ENCODE measurements around the gene TRIP6. TPM values are rescaled to one million over a fixed set of nuclear protein-coding genes. Genes with fewer than 3 reads are reported as not detected.

Gene TRIP6
- total RNA-seq, 1 donor from 2014 or later, result 99.9 TPM

GRCh38 chr7:100886142-100886935, 19.2 kb downstream of the TRIP6 start:
- peaks cover 28% of the 10 kb centered on the region for H3K36me3 Mint-ChIP-seq (ENCODE audit: low read depth, unreplicated experiment)
- H3K9me3 ChIP-seq (ENCODE audit: insufficient read depth, low read depth, low read length), result no peaks in the 10 kb centered on the region
- H2AFZ ChIP-seq (ENCODE audit: low read depth, low read length), result no peak overlapping the region
- H3K4me3 ChIP-seq (ENCODE audit: insufficient read depth, low read depth, low read length), result no peak overlapping the region
- no peak overlapping the region for H3K27ac Mint-ChIP-seq (ENCODE audit: unreplicated experiment)
- H3K27me3 ChIP-seq (ENCODE audit: insufficient read depth, low read length), result no peaks in the 10 kb centered on the region
- peaks cover 39% of the 10 kb centered on the region for H3K36me3 ChIP-seq (ENCODE audit: insufficient read depth, low read length)
- peaks cover 14% of the 10 kb centered on the region for H3K4me1 Mint-ChIP-seq (ENCODE audit: low read depth, unreplicated experiment)
- TF ChIP-seq CTCF (IDR thresholded peaks at IDR 0.05; ENCODE audit: insufficient read depth, low read depth, low read length) (no peak), EZH2 (IDR thresholded peaks at IDR 0.05; ENCODE audit: insufficient read depth, low read length) (no peak)
- H3K9me3 Mint-ChIP-seq (ENCODE audit: unreplicated experiment), result no peaks in the 10 kb centered on the region
- H3K27me3 Mint-ChIP-seq (ENCODE audit: low read depth, unreplicated experiment), result no peaks in the 10 kb centered on the region
- peaks cover 65% of the 10 kb centered on the region for H4K20me1 ChIP-seq (ENCODE audit: insufficient read depth, low read length)
- H3K79me2 ChIP-seq (ENCODE audit: insufficient read depth, low read length), result peaks cover 70% of the 10 kb centered on the region
- FAIRE-seq, result no peak
- no peak overlapping the region for H3K9ac ChIP-seq (ENCODE audit: low read length)
- no peak for DNase-seq (ENCODE audit: low read depth)
- no peak overlapping the region for H3K4me2 ChIP-seq (ENCODE audit: low read length)
- H3K4me3 Mint-ChIP-seq (ENCODE audit: unreplicated experiment), result peak overlapping the region; percentile 34
- H3K4me1 ChIP-seq (ENCODE audit: insufficient read depth, low read length), result peaks cover 29% of the 10 kb centered on the region
- no peak overlapping the region for H3K27ac ChIP-seq (ENCODE audit: low read depth, low read length)

DNA sequence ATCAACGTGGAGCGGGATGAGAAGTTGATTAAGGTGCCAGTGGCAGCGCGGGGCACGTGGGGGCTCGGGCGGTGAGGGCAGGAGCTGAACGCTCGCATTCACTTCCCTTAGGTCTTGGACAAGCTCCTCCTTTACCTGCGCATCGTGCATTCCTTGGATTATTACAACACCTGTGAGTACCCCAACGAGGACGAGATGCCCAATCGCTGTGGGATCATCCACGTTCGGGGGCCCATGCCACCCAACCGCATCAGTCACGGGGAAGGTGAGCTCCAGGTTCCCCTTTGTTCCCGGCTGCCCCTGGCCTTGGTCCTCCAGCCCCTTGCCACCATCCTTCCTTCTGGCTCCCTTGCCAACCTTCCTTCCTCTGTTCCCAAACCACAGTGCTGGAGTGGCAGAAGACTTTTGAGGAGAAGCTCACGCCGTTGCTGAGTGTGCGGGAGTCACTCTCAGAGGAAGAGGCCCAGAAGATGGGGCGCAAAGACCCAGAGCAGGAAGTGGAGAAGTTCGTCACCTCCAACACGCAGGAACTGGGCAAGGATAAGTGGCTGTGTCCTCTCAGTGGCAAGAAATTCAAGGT, 19.8 kb downstream of the TRIP6 start:
- Histone ChIP-seq H3K4me3 (ENCODE audit: insufficient read depth, low read depth, low read length) (no peak overlapping the region), H3K79me2 (ENCODE audit: insufficient read depth, low read length) (peaks cover 63% of the 10 kb centered on the region), H3K4me1 (ENCODE audit: insufficient read depth, low read length) (peaks cover 36% of the 10 kb centered on the region), H3K27me3 (ENCODE audit: insufficient read depth, low read length) (no peaks in the 10 kb centered on the region), H4K20me1 (ENCODE audit: insufficient read depth, low read length) (peaks cover 59% of the 10 kb centered on the region), H3K4me2 (ENCODE audit: low read length) (peak overlapping the region; percentile 82), H3K9ac (ENCODE audit: low read length) (no peak overlapping the region), H3K36me3 (ENCODE audit: insufficient read depth, low read length) (peaks cover 37% of the 10 kb centered on the region), H3K9me3 (ENCODE audit: insufficient read depth, low read depth, low read length) (no peaks in the 10 kb centered on the region), H3K27ac (ENCODE audit: low read depth, low read length) (no peak overlapping the region), H2AFZ (ENCODE audit: low read depth, low read length) (no peak overlapping the region)
- Mint-ChIP-seq H3K27ac (ENCODE audit: unreplicated experiment) (no peak overlapping the region), H3K4me1 (ENCODE audit: low read depth, unreplicated experiment) (peaks cover 19% of the 10 kb centered on the region), H3K9me3 (ENCODE audit: unreplicated experiment) (no peaks in the 10 kb centered on the region), H3K4me3 (ENCODE audit: unreplicated experiment) (peak overlapping the region; percentile 34), H3K36me3 (ENCODE audit: low read depth, unreplicated experiment) (peaks cover 26% of the 10 kb centered on the region), H3K27me3 (ENCODE audit: low read depth, unreplicated experiment) (no peaks in the 10 kb centered on the region)
- no peak for FAIRE-seq
- DNase-seq (ENCODE audit: low read depth), result no peak
- TF ChIP-seq CTCF (IDR thresholded peaks at IDR 0.05; ENCODE audit: insufficient read depth, low read depth, low read length) (no peak), EZH2 (IDR thresholded peaks at IDR 0.05; ENCODE audit: insufficient read depth, low read length) (no peak)

Measured in astrocyte (in vitro differentiated cells and primary cell).